HCT116 (cell line): ENCODE results near the gene SUGCT.

ENCODE experiments used
- CBX3 ChIP-seq: IDR thresholded peaks from 2 replicates; pipeline ENCODE4 v1.6.1; 2012; ENCODE audit warnings: low read depth
- CTCF ChIP-seq, 3 experiments: fragments of 200-600 bp in 1 of 3; sonication (generic) in 1 of 3; IDR thresholded peaks in 2 of 3; conservative IDR thresholded peaks in 1 of 3; 2 replicates each; pipeline ENCODE4 v1.5.1; 2012 to 2017; ENCODE audit warnings: low read depth in 2 of 3, low read length in 2 of 3, antibody characterized with exemption in 1 of 3, borderline replicate concordance in 1 of 3, control low read depth in 1 of 3, mild to moderate bottlenecking in 1 of 3, mixed read lengths in 1 of 3, mixed run types in 1 of 3, moderate library complexity in 1 of 3; ENCODE audit not compliant: insufficient read depth in 1 of 3
- EGR1 ChIP-seq: IDR thresholded peaks from 2 replicates; pipeline ENCODE4 v1.6.1; 2012; ENCODE audit warnings: low read depth
- ELF1 ChIP-seq: IDR thresholded peaks from 2 replicates; pipeline ENCODE4 v1.6.1; 2012; ENCODE audit warnings: low read depth, borderline replicate concordance
- EZH2 ChIP-seq: fragments of 200-600 bp; sonication (generic); IDR thresholded peaks from 2 replicates; pipeline ENCODE4 v1.6.1; 2017; ENCODE audit warnings: antibody characterized with exemption, mixed run types
- FOSL1 ChIP-seq: IDR thresholded peaks from 2 replicates; pipeline ENCODE4 v1.6.1; 2012; ENCODE audit warnings: low read depth
- MAX ChIP-seq: IDR thresholded peaks from 2 replicates; pipeline ENCODE4 v1.6.1; 2012
- POLR2A ChIP-seq: IDR thresholded peaks from 2 replicates; pipeline ENCODE4 v1.7.0; 2011; ENCODE audit warnings: borderline replicate concordance; ENCODE audit not compliant: insufficient read depth, insufficient read length; ENCODE audit errors: extremely low read depth
- POLR2AphosphoS5 ChIP-seq: IDR thresholded peaks from 2 replicates; pipeline ENCODE4 v1.6.1; 2011; ENCODE audit warnings: mild to moderate bottlenecking, low read depth, low read length, moderate library complexity
- RAD21 ChIP-seq: IDR thresholded peaks from 2 replicates; pipeline ENCODE4 v1.6.1; 2012; ENCODE audit warnings: low read depth, mild to moderate bottlenecking
- SIN3A ChIP-seq: IDR thresholded peaks from 2 replicates; pipeline ENCODE4 v1.6.1; 2012; ENCODE audit warnings: low read depth
- SP1 ChIP-seq: IDR thresholded peaks from 2 replicates; pipeline ENCODE4 v1.6.1; 2012; ENCODE audit warnings: low read depth

GRCh38 chr7:40723829-40724228, 589.0 kb downstream of the SUGCT start:
- no peak for TF ChIP-seq RAD21
- no peak for TF ChIP-seq POLR2A
- TF ChIP-seq ELF1 = no peak
- TF ChIP-seq CTCF (IDR thresholded peaks at IDR 0.05 in 2 of 3, conservative IDR thresholded peaks at IDR 0.05 in 1 of 3; ENCODE audit: borderline replicate concordance in 1 of 3, insufficient read depth in 1 of 3, low read depth in 2 of 3, low read length in 2 of 3) = no peak
- no peak for TF ChIP-seq FOSL1
- no peak for TF ChIP-seq CBX3
- no peak for TF ChIP-seq MAX
- TF ChIP-seq POLR2AphosphoS5 = no peak
- no peak for TF ChIP-seq EGR1
- no peak for TF ChIP-seq EZH2
- TF ChIP-seq SP1 = no peak
- no peak for TF ChIP-seq SIN3A
